MCF 10A (cell line): Measurements from ENCODE around the gene REPIN1. TPM values are rescaled to one million over a fixed set of nuclear protein-coding genes. Genes with fewer than 3 reads are reported as not detected.

ENCODE experiments used
- BruUV-seq: library from RNA; stranded (reverse); fragments of 400-500 nt; replicated peaks from 2 replicates; lab custom pipeline; 2021; lab: Mats Ljungman, UMichigan
- CTCF ChIA-PET: fragments of 300-600 bp; sonication (Branson Sonifier 250); formaldehyde crosslinking; extraction: SDS; loops from one replicate; lab custom pipeline; 2021; ENCODE audit warnings: antibody characterized with exemption, inconsistent platforms; lab: Yijun Ruan, JAX
- POLR2A ChIA-PET: fragments of 300-600, 350-650 bp; sonication (Branson Sonifier 250); formaldehyde crosslinking; extraction: SDS; loops from one replicate; lab custom pipeline; 2020; ENCODE audit warnings: antibody characterized with exemption, inconsistent platforms; lab: Yijun Ruan, JAX
- DNase-seq: peaks from one replicate; pipeline ENCODE4 v3.0.0-alpha.2; 2018; ENCODE audit not compliant: unreplicated experiment
- H3K27ac Mint-ChIP-seq: one replicate; pipeline ENCODE4 v1.8.0; 2022; ENCODE audit warnings: mild to moderate bottlenecking, low read depth, mixed read lengths; ENCODE audit not compliant: unreplicated experiment
- H3K27me3 Mint-ChIP-seq: one replicate; pipeline ENCODE4 v1.8.0; 2022; ENCODE audit warnings: mixed read lengths; ENCODE audit not compliant: insufficient read depth, unreplicated experiment
- H3K36me3 Mint-ChIP-seq: one replicate; pipeline ENCODE4 v1.8.0; 2022; ENCODE audit warnings: mild to moderate bottlenecking, moderate library complexity, mixed read lengths; ENCODE audit not compliant: insufficient read depth, unreplicated experiment
- H3K4me1 Mint-ChIP-seq: one replicate; pipeline ENCODE4 v1.8.0; 2022; ENCODE audit warnings: mixed read lengths; ENCODE audit not compliant: insufficient read depth, unreplicated experiment
- H3K4me3 Mint-ChIP-seq: one replicate; pipeline ENCODE4 v1.8.0; 2022; ENCODE audit warnings: mild to moderate bottlenecking, moderate library complexity, mixed read lengths; ENCODE audit not compliant: unreplicated experiment
- H3K9me3 Mint-ChIP-seq: one replicate; pipeline ENCODE4 v1.8.0; 2022; ENCODE audit warnings: mixed read lengths; ENCODE audit not compliant: unreplicated experiment
- intact Hi-C: fragments of 100-400 bp; cut with micrococcal nuclease; formaldehyde crosslinking; loops from 2 replicates; pipeline ENCODE4 v1.14.1; 2022
- total RNA-seq: library from RNA; stranded (reverse); gene quantifications from 2 replicates; pipeline ENCODE4 v1.2.3, GENCODE V29; 2022
- TF ChIP-seq, protein P1 (sequence below): fragments of 200-600 bp; IDR thresholded peaks from one replicate; pipeline ENCODE4 v1.8.0; 2022; ENCODE audit warnings: antibody characterized with exemption, mild to moderate bottlenecking; ENCODE audit not compliant: unreplicated experiment

REPIN1 gene
- total RNA-seq, 1 experiment from 2014 or later: 80.8 TPM

GRCh38 chr7:150376560-150376959 lies 7.9 kb downstream of the REPIN1 start:
- Mint-ChIP-seq H3K9me3 (no peaks in the 10 kb centered on the region), H3K27ac (no peak overlapping the region), H3K27me3 (no peaks in the 10 kb centered on the region), H3K4me1 (peaks cover 22% of the 10 kb centered on the region), H3K36me3 (peaks cover 27% of the 10 kb centered on the region), H3K4me3 (no peak overlapping the region)
- no peak for DNase-seq
- POLR2A ChIA-PET: interaction anchor here (2.1 to 2.4 kb wide), 2 partner anchors 7 to 24 kb away, joined by 9 to 49 read pairs; partner anchors contain the start of gene REPIN1
- no TSS peak for BruUV-seq
- CTCF ChIA-PET: interaction anchor here (0.6 to 2.1 kb wide), 3 partner anchors 10 to 888 kb away, joined by 3 to 8 read pairs (median 5); no protein-coding TSS in a partner anchor
- TF ChIP-seq, protein P1, sequence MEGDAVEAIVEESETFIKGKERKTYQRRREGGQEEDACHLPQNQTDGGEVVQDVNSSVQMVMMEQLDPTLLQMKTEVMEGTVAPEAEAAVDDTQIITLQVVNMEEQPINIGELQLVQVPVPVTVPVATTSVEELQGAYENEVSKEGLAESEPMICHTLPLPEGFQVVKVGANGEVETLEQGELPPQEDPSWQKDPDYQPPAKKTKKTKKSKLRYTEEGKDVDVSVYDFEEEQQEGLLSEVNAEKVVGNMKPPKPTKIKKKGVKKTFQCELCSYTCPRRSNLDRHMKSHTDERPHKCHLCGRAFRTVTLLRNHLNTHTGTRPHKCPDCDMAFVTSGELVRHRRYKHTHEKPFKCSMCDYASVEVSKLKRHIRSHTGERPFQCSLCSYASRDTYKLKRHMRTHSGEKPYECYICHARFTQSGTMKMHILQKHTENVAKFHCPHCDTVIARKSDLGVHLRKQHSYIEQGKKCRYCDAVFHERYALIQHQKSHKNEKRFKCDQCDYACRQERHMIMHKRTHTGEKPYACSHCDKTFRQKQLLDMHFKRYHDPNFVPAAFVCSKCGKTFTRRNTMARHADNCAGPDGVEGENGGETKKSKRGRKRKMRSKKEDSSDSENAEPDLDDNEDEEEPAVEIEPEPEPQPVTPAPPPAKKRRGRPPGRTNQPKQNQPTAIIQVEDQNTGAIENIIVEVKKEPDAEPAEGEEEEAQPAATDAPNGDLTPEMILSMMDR: no peak
- intact Hi-C loops: no loop called here

GRCh38 chr7:150377196-150377595 lies 8.6 kb downstream of the REPIN1 start:
- no peak overlapping the region for H3K27ac Mint-ChIP-seq
- POLR2A ChIA-PET: interaction anchor here (1.6 to 2.4 kb wide), 3 partner anchors 8 to 28 kb away, joined by 6 to 49 read pairs (median 9); partner anchors contain the start of gene REPIN1
- TF ChIP-seq, protein P1: no peak
- H3K36me3 Mint-ChIP-seq: peaks cover 26% of the 10 kb centered on the region
- no peaks in the 10 kb centered on the region for H3K9me3 Mint-ChIP-seq
- no peak for DNase-seq
- intact Hi-C loops: no loop called here
- peaks cover 22% of the 10 kb centered on the region for H3K4me1 Mint-ChIP-seq
- no peak overlapping the region for H3K4me3 Mint-ChIP-seq
- H3K27me3 Mint-ChIP-seq: no peaks in the 10 kb centered on the region
- CTCF ChIA-PET: interaction anchor here (0.7 to 2.1 kb wide), 5 partner anchors 11 to 745 kb away, joined by 3 to 8 read pairs (median 4); a partner anchor contains a TSS
- no TSS peak for BruUV-seq

DNA sequence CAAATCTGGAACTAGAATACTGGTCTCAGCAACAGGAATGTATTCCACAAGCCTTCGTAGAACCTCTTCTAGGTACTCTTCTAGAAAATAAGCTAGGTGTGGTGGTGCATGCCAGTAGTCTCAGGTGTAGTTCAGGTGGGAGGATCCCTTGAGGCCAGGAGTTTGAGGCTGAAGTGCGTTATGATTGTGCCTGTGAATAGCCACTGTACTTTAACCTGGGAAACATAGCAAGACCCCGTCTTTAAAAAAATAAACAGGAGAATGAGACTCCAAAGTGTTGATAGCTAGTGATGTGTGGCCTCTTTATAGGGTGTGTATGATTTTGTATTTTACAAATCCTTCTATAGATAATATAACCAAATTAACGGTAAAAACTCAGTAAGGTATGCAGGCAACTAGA lies 9.0 kb downstream of the REPIN1 start:
- peak overlapping the region; percentile 82 for H3K4me3 Mint-ChIP-seq
- ChIA-PET POLR2A (interaction anchor here (1.6 to 2.4 kb wide), 3 partner anchors 8 to 28 kb away, joined by 6 to 49 read pairs (median 9); partner anchors contain the start of gene REPIN1), CTCF (interaction anchor here (0.7 to 2.1 kb wide), 6 partner anchors 8 to 745 kb away, joined by 3 to 8 read pairs (median 4); a partner anchor contains a TSS)
- peaks cover 22% of the 10 kb centered on the region for H3K4me1 Mint-ChIP-seq
- H3K36me3 Mint-ChIP-seq: peaks cover 22% of the 10 kb centered on the region
- intact Hi-C loops: no loop called here
- H3K9me3 Mint-ChIP-seq: no peaks in the 10 kb centered on the region
- no peak for DNase-seq
- H3K27me3 Mint-ChIP-seq: no peaks in the 10 kb centered on the region
- BruUV-seq: no TSS peak
- peak overlapping the region; percentile 54 for H3K27ac Mint-ChIP-seq
- TF ChIP-seq, protein P1: no peak

GRCh38 chr7:150378115-150378852 lies 9.7 kb downstream of the REPIN1 start:
- Mint-ChIP-seq H3K9me3 (no peaks in the 10 kb centered on the region), H3K27me3 (no peaks in the 10 kb centered on the region), H3K4me3 (peak overlapping the region; percentile 82), H3K4me1 (peaks cover 25% of the 10 kb centered on the region), H3K27ac (peak overlapping the region; percentile 54), H3K36me3 (peaks cover 18% of the 10 kb centered on the region)
- intact Hi-C loops: no loop called here
- ChIA-PET POLR2A (interaction anchor here (0.7 to 2.4 kb wide), 5 partner anchors 9 to 57 kb away, joined by 3 to 49 read pairs (median 6); partner anchors contain the start of gene REPIN1), CTCF (interaction anchor here (0.6 to 2.1 kb wide), 11 partner anchors 9 to 701 kb away, joined by 3 to 8 read pairs (median 4); a partner anchor contains a TSS)
- BruUV-seq: TSS peak; percentile 88
- peak; percentile 74 for DNase-seq
- TF ChIP-seq, protein P1: no peak
